ENCODE measurements around the gene MST1.

Gene MST1

GRCh38 chr3:49650637-49651036, 38.6 kb downstream of the MST1 start:
- H3K27ac ChIP-seq (ENCODE audit: extremely low read depth, low read depth, low read length): no peak overlapping the region
- H3K4me3 ChIP-seq (ENCODE audit: low read depth, low read length): no peak overlapping the region
- H3K9me3 ChIP-seq (ENCODE audit: control insufficient read depth, insufficient read depth, low read depth, low read length): no peaks in the 10 kb centered on the region
- no peaks in the 10 kb centered on the region for H3K36me3 ChIP-seq (ENCODE audit: control insufficient read depth in 2 of 2, insufficient read depth in 1 of 2, low read length in 2 of 2)
- ChIA-PET CTCF (interaction anchor here (0.6 kb wide), 1 partner anchor 91 kb away, joined by 3 read pairs; no protein-coding TSS in a partner anchor), POLR2A (no interaction called here)
- TF ChIP-seq ZNF518A (tag by site-specific recombination; conservative IDR thresholded peaks at IDR 0.05; ENCODE audit: low read depth): no peak
- TF ChIP-seq MEIS1 (CRISPR knock-in tag; IDR thresholded peaks at IDR 0.05; ENCODE audit: borderline replicate concordance): no peak
- no peak for TF ChIP-seq ZNF561 (tag by site-specific recombination; IDR thresholded peaks at IDR 0.05; ENCODE audit: borderline replicate concordance)
- no peak for TF ChIP-seq ZNF768 (tag by site-specific recombination; IDR thresholded peaks at IDR 0.05)
- no peak for TF ChIP-seq ZNF488 (tag by site-specific recombination; IDR thresholded peaks at IDR 0.05)
- no peak for TF ChIP-seq ZNF354C (tag by site-specific recombination; IDR thresholded peaks at IDR 0.05; ENCODE audit: borderline replicate concordance, low read depth)
- TF ChIP-seq ZFP41 (tag by site-specific recombination; IDR thresholded peaks at IDR 0.05; ENCODE audit: borderline replicate concordance): no peak
- no peak for TF ChIP-seq MYNN (tag by site-specific recombination; IDR thresholded peaks at IDR 0.05; ENCODE audit: borderline replicate concordance)
- no peak for TF ChIP-seq ZFP37 (tag by site-specific recombination; IDR thresholded peaks at IDR 0.05)
- TF ChIP-seq ZNF580 (tag by site-specific recombination; IDR thresholded peaks at IDR 0.05): no peak
- TF ChIP-seq ZNF692 (tag by site-specific recombination; IDR thresholded peaks at IDR 0.05): no peak
- TF ChIP-seq ZNF366 (tag by site-specific recombination; conservative IDR thresholded peaks at IDR 0.05): no peak
- TF ChIP-seq ZBTB44 (tag by site-specific recombination; IDR thresholded peaks at IDR 0.05): no peak
- no peak for TF ChIP-seq ZNF629 (tag by site-specific recombination; IDR thresholded peaks at IDR 0.05)
- no peak for TF ChIP-seq ZNF560 (tag by site-specific recombination; IDR thresholded peaks at IDR 0.05; ENCODE audit: borderline replicate concordance)
- no peaks in the 10 kb centered on the region for H3K4me1 ChIP-seq (ENCODE audit: control insufficient read depth, insufficient read depth, low read length)

GRCh38 chr3:49650177-49650576, 39.1 kb downstream of the MST1 start:
- no peaks in the 10 kb centered on the region for H3K9me3 ChIP-seq (ENCODE audit: control insufficient read depth, insufficient read depth, low read depth, low read length)
- no peaks in the 10 kb centered on the region for H3K36me3 ChIP-seq (ENCODE audit: control insufficient read depth in 2 of 2, insufficient read depth in 1 of 2, low read length in 2 of 2)
- ChIA-PET POLR2A (no interaction called here), CTCF (no interaction called here)
- no peak overlapping the region for H3K27ac ChIP-seq (ENCODE audit: extremely low read depth, low read depth, low read length)
- no peaks in the 10 kb centered on the region for H3K4me1 ChIP-seq (ENCODE audit: control insufficient read depth, insufficient read depth, low read length)
- no peak overlapping the region for H3K4me3 ChIP-seq (ENCODE audit: low read depth, low read length)
- TF ChIP-seq ZNF555 (tag by site-specific recombination; conservative IDR thresholded peaks at IDR 0.05): no peak
- TF ChIP-seq ZNF404 (tag by site-specific recombination; IDR thresholded peaks at IDR 0.05): no peak
- TF ChIP-seq ZNF26 (tag by site-specific recombination; IDR thresholded peaks at IDR 0.05): no peak
- TF ChIP-seq MYNN (tag by site-specific recombination; IDR thresholded peaks at IDR 0.05; ENCODE audit: borderline replicate concordance): no peak
- TF ChIP-seq ZNF155 (tag by site-specific recombination; IDR thresholded peaks at IDR 0.05): no peak
- no peak for TF ChIP-seq YY1 (tag by site-specific recombination; IDR thresholded peaks at IDR 0.05)
- TF ChIP-seq HOXC10 (CRISPR knock-in tag; IDR thresholded peaks at IDR 0.05): no peak
- no peak for TF ChIP-seq ZBTB49 (tag by site-specific recombination; IDR thresholded peaks at IDR 0.05; ENCODE audit: low read depth)

All from HEK293 (cell line).